ENCODE data around the gene LTA4H.
"Not testable (repeated sequence)": the region's sequence is repeated elsewhere in the genome, so short reads cannot be mapped to it uniquely, and the experiment has no call there.

Gene LTA4H

DNA sequence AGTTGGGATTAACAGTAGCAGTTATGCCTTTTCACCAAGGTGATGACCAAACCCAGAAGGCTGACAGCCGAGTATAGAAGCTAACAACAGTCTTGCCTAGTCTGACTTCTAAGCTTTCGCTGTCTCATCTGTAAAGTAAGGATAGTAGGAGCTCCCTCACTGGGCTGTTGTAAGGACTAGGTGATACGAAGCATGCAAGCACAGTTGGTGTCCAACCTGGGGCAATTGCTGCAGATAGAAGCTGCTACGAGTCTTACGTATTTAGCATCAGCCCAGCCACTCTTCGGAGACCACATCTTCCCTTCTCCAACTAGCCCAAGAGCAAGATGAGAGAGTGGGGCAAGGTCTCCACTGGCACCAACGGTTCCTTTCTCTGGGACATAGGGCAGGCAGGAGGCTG is 45.3 kb downstream of the LTA4H start:
- no peak for DNase-seq (ENCODE audit: low spot score)

DNA sequence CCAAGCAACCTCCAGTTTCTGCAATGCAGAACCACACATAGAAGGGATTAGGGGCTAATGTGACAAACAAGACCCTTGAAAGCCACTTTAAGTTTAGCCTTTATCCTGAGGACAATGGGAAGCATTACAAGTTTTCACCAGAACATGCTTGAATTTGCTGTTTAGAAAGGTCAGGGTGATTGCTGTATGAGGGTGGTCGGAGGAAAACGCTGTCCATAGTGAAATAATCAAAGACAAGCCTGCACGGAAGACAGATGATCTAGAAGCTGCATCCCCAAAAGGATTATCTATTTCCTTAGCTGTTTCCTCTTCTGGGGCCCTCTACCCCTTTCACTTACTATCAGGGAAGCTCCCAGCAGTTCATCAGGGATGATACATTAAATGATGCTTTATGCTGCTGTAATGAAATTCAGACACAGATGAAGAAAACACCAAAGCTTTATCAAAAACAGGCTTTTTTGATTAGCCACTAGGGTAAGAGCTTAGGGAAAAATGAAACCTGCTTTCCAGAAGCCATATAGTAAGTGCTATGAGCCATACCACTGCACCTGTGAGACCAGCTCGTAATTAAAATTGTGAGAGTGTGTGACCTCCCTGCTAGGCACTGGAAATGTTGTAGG is 45.8 kb downstream of the LTA4H start:
- DNase-seq (ENCODE audit: low spot score) = no peak

DNA sequence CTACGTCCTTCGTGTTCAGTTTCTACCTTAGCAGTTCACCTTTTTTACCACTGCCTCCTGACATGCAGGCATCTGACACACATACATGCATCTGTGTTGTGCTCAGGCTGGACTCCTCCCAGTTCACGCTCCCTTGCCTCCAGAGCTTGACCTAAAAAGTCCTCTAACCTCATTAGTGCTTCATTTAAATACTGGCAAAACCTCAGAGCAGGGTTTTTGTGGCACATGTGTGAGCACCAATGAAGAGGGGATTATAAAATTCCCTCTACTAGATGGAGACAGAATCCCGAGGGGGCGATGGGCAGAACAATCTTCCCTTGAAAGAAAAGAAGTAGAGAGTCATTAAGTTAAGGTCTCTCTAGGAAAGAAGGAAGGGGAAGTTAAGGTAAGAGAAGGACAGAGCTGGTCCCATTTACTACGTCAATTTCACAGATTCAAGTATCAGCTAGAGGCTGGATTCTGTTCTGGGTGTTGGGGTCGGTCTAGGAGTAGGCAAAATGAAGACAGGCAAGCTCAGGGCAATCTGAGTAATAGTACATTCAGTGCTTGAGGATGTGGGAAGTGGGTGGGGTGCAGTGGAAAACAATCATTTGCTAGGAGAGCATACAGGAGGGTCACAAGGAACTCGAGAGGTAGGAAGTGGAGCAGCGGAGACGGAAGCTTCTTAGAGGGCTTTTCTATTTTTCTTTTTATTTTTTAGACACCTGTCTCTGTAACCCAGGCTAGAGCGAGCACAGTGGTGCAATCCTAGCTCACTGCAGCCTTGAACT is 46.7 kb downstream of the LTA4H start:
- no peak for DNase-seq (ENCODE audit: low spot score)

DNA sequence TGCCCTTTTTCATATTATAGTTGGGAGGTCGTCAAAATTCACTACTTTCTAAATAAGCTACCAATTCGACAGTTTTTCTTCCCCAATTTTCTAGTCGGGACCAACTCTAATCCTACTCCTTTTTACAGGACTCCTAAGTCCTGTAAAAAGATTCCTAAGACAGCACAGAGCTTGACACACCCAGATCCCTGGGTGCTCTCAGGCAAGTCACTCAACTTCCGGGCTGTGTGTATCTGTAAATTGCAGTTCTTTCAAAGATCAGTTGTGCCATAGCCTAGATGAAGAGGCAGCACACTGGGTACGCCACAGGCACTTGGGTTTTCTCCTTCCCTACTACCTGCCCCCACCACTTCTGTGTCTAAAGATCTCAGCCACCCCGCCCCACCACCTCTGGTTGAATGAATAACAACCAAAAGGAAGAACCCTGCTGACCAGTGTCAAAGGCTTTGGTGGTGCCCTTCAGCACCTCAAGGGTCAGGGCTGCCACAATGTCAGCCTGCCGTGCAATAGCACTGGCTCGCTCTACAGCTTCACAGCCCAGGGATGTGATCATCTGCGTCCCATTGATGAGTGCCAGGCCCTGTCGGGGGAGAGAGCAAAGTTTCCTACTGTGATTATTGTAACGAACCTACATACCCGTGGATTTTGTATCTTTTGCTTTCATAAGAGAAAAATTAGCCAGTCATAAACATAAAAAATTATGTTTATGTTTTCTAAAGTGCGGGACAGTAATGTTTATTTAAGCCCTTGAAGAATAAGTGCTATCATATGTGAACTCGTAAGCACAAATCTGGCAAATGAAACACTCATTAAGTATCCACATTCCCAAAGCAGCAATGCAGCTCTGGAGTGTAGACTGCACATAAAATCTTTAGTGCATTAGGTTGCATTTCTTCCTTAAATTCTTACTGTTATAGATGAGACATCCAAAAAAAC is 48.5 kb downstream of the LTA4H start:
- no peak for DNase-seq (ENCODE audit: low spot score)

DNA sequence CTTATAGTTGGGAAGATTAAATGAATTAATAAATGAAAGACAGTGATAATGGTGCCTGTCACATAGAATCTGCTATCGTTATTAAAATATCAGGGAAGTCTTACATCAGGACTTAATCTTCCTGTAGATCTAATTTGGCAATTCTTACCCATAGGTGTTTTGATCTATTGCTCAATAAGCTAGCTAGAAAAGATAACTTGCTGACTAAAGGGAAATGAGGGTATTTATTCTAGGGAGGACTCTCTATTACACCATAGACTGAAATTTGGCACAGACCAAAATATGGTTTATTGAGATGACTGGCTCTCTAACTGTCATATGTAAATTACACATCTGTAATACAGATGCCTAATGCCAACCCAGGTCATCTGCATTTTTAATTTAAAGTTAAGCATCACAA is 50.7 kb downstream of the LTA4H start:
- DNase-seq (ENCODE audit: low spot score) = no peak

DNA sequence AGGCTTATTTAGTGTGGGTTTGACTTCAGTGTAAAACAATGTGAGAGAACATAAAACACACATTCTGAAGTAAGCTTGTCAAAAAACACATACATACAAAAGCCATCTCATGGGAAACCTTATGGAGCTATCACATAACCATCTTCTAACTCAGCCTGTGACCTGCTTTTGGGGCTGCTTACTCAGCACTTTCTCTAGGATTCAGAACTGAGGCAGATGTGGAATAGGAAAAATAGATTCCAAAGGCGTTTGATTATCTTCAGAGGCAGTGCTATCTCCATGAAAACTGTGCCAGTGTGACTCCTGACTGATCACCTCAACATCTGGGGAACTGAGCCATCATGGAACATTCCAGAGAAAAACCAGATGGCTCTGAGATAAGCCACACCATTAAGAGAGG is 52.8 kb downstream of the LTA4H start:
- no peak for DNase-seq (ENCODE audit: low spot score)

DNA sequence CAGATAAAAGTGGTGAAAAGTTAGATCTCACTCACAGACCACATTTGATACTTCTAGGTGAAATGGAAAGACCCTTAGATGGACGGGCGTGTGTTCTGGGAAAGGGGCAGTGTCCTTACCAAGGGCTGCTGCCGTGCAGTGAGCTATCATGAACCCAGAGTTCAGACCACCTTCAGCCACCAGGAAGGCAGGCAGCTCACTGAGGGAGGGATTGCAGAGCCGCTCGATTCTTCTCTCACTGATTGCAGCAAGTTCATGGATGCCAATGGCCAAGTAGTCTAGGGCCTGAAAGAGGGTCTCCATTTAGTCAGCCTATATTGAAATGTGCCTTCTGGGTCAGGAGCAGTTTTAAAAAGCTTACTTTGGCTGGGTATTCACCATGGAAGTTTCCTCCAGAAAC is 55.0 kb downstream of the LTA4H start:
- DNase-seq (ENCODE audit: low spot score) = no peak

DNA sequence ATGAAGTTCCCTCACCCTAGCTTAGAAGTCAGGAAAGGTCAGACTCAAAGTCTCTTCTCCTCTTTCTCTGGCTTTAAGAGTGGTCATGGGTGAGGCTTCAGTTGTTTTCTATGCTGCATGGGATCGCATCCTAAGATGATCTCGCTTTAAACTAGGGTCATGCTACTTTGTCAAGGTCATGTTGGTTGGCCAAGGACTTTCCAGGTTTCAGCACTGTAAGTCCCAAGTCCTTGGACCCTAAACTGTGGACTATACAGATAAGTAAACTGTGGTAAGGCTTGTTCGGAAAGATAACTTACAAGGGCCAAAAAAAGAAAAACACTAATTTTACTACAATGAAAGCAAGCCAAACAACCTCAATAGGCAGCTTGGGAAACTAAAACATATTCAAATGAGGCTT is 56.6 kb downstream of the LTA4H start:
- no peak for DNase-seq (ENCODE audit: low spot score)

DNA sequence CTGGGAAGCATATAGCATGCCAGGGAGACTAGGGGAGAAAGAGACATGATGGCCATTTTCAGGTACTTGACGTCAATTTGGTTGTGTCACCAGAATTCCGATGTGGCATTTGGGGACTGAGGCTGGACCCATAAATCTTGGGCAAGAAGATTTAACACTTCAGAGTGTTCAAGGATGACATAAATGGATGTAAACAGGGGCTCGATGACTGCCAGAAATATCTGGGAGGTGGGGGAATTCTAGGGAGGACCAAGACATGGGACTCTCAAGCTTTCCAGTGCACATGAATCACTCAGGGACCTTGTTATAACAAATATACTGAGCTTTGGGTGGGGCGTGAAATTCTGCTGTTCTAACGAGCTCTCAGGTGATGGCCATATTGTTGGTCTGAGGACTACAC is 57.0 kb downstream of the LTA4H start:
- DNase-seq (ENCODE audit: low spot score) = no peak

DNA sequence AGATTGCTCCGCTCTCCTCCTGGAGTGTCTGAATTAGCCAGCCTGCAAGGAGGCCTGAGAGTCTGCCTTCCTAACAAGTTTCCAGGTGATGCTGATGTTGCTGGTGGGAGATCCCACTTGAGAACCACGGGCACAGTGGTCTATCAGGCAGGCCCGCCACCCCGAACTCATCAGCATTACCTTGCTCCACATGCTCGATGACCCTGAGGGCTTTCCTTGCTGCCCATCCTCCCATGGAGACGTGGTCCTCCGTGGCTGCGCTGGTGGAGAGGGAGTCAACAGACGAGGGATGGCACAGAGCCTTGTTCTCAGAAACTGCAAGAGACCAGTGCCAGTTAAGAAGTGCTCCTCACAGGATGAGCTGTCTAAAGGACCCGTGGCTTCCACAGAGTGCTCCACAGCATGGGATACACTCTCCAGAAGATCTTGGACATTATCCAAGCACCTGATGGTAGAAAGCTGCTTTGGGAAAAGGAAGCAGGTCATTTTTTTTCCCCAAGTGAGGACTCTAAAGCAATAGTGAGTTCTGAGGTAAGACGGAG is 57.6 kb downstream of the LTA4H start:
- no peak for DNase-seq (ENCODE audit: low spot score)

DNA sequence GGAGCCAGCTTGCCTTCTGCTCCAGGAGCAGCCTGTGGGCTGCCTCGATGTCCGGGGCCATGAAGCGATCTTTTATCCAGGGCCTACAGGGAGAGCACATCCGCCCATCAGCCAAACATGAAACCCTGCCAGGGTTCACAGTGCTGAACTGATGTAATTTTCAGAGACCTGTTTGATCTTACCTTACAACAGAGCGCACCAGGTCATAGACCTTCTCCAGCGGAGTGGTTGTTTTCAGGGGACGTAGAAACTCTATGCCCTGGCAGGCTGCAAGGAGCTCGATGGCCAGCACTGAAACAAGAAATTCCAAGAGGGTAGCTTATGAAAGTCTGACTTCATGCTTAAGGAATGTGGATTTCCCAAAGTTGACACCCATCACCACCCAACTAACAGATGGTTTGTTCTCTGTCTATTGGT is 59.0 kb downstream of the LTA4H start:
- DNase-seq (ENCODE audit: low spot score) = peak; percentile 73

DNA sequence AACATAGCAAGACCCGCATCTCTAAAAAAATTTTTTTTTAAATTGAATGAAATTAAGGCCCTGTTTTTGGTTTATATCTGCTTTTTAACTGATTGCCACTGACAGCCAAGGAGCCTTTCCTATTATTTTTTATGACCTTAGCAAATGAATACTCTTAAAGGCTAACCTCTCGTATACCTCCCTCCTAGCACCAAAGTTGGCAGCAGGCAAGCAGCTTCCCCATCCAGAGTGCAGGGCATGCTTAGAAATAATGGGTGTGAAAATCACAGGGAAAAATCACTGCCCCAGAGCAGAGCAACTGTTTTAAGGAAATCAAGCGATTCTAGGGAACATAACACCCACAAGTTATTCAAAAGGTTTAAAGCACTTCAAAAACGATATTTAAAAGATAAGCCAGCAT is 59.9 kb downstream of the LTA4H start:
- no peak for DNase-seq (ENCODE audit: low spot score)

DNA sequence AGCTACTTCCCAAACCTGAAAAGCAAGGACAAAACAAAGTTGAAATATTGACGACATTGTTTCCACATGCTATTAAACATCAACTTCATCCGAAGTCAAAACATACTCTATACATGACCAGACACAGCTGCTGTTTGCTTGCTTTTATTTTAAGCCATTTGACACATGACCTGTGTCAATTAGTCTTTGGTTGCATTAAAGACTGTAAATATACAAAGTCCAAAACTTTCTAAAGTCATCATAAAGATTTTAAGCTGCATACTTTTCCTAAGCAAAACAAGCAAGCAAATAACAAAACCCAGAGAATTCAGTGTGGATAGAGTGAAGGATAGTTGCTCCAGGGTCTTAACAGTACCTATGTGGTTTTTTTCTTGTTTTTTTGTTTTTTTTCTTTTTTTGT is 61.0 kb downstream of the LTA4H start:
- no peak for DNase-seq (ENCODE audit: low spot score)

DNA sequence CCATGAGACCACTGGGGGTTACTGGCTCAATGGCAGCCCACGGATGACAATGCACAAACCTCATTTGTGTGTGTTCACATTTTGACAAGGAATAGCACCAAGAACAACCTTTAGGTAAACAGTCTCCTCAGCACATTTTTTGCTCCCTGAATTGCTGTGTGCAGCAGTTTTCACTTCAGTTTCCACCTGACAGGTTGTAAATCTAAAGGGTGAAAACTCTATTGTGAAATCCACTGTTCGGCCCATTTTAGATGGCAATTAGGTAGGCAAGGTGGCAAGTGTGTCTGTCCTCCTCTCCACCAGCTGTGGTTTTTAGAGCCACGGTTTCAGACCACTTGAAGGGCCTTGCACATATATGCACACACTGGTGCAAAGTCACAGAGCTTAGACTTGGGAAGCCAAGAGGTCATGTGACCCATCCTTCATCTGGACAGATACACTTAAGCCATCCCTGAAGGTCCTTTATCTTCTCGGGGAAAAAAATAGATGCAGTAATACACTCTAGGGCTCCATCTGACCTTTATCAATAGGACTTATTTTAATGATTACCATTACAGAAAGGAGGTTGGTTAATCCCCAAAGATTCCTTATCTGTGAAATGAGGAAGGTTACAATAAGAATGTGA is 62.4 kb downstream of the LTA4H start:
- no peak for DNase-seq (ENCODE audit: low spot score)

DNA sequence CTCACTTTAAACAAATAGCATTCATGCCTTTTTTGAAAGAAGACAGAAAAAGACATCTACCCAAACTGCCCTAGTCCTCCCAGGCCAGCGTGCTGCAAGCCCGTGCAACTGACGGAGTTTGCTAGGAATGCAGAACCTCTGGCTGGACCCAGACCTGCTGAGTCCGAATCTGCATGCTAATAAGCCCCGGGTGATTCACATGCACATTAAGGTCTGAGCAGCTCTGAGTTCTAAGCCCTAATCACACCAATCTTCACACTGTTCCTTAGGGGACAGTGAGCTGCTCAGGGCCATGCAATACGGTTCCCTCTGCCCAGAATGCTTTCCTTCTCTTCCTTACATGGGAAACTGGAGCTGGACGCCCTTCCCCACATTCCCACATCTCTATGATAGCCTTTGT is 64.5 kb downstream of the LTA4H start:
- peak; percentile 58 for DNase-seq (ENCODE audit: low spot score)

DNA sequence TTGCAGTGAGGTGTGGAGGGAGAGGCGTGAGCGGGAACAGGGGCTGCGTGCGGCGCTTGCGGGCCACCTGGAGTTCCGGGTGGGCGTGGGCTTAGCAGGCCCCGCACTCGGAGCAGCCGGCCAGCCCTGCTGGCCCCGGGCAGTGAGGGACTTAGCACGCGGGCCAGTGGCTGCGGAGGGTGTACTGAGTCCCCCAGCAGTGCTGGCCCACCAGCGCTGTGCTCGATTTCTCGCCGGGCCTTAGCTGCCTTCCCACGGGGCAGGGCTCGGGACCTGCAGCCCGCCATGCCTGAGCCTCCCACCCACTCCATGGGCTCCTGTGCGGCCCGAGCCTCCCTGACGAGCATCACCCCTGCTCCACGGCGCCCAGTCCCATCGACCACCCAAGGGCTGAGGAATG is 66.3 kb downstream of the LTA4H start:
- not testable (repeated sequence) for DNase-seq (ENCODE audit: low spot score)

DNA sequence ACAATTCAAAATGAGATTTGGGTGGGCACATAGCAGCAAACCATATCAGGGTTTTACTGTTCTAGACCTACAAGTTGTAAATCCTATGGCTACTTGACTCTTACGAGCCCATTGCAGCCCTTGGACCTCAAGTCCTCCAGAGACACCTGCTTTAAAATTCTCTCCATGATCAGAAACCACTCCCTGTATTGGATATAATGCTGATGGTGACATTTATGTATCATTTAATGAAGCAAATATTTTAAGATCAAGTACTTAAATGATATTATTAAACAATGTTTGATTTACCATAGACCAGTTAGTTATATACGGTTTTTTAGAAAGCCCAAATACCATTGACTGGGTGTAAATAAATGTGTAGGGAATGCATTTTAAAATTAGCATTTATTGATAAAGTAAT is 68.1 kb downstream of the LTA4H start:
- DNase-seq (ENCODE audit: low spot score) = no peak

DNA sequence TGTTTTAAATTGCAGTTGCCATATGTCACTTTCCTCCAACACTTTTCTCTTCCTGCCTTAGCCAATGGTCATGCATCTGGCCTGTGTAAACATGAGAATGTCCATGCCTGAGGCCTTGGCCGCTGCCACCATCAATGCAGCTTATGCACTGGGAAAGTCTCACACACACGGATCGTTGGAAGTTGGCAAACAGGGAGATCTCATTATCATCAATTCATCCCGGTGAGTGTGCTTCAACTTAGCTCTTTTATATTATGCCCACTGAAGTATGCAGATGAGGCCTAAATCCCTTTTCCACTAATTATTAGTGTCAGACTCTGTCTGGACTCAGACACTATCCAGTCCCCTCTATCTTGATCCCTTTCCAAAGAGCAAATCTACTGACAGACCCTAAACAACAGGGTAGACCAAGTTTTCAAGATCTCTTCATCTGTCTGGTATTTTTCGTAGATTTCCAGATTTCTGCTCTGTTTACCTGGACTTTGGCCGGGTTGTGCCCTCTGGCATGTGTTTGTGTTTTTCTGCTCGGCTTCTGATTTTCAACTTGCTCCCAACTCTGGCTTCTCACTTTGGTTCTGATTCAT is 69.0 kb downstream of the LTA4H start:
- peak; percentile 4 for DNase-seq (ENCODE audit: low spot score)

DNA sequence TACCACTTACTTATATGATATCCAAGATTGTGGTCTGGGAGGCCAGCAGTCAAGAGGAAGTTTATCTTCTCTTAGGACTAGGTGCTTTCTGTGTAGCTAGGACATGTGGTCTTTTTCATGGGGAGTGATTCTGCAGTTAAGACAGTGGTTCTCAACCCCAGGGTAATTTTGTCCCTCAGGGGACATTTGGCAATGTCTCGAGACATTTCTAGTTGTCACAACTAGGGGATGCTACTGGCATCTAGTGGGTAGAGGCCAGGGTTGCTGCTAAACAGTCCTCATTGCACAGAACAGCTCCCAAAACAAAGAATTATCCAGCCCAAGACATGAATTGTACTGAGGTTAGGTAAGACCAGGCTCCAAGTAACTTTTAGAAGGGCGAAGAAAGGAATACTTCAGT is 72.3 kb downstream of the LTA4H start:
- DNase-seq (ENCODE audit: low spot score) = no peak

DNA sequence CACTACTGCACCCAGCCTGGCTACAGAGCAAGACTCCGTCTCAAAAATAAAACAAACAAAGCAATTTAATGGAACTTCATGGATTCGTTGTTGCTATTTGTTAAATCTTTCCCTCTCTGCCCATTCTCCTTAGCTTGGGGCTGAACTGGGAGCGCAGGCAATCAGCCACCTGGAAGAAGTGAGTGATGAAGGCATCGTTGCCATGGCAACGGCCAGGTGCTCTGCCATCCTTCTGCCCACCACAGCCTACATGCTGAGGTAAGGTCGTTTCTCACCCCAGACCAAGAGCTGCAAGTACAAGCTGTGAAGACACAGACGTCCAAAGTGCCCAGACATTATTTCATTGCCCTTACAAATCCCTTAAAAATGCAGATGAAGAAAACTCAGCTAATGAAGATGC is 73.2 kb downstream of the LTA4H start:
- DNase-seq (ENCODE audit: low spot score) = no peak

DNA sequence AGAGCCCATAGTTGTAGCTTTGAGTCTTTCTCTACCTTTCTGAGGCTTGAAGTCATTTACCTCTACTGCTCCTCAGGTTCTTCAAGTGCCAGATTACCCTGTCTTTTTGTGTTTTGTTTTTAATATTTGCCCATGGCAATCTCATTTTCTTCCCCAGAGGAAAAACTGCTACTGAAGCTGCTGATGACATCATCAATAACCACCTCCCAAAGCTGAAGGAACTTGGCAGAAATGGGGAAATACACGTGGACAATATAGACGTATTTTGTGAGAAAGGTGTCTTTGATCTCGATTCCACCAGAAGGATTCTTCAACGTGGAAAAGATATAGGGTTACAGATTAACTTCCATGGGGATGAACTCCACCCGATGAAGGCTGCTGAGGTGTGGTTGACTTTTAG is 75.1 kb downstream of the LTA4H start:
- no peak for DNase-seq (ENCODE audit: low spot score)

DNA sequence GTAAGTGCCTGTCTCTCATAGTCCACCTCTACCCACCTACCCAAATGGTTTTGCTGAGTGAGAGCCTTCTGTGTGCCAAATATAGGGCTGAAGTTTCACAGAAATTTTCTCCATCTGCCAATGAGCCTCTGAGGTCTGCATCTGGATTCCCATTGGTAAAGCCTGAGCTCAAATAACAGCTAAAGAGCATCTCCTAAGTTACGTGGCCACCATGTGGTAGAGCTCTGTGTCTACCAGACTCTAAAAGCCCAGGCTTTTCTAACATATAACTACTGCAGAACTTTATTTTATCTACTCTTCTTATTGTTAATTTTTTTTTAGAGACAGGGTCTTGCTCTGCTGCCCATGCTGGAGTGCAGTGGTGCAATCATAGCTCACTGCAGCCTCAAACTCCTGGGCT is 76.3 kb downstream of the LTA4H start:
- no peak for DNase-seq (ENCODE audit: low spot score)

All from kidney tubule cell (primary cell).